HUDEP-2 (cell line): ENCODE measurements around the gene HLA-DQB2.
"Not testable (repeated sequence)": the region's sequence is repeated elsewhere in the genome, so short reads cannot be mapped to it uniquely, and the experiment has no call there.

Experiments used
- DNase-seq, 76 experiments: peaks; one replicate each; lab custom pipeline; 2025; ENCODE audit not compliant: unreplicated experiment in 76 of 76; lab: John Stamatoyannopoulos, UW

The HLA-DQB2 gene

GRCh38 chr6:32763421-32763820 lies at the start of gene HLA-DQB2:
TSS of gene HLA-DQB2 (minus strand) at chr6:32763532. CDS start at chr6:32763470, 62 bp downstream.
- no peak for DNase-seq

- DNase-seq: no peak
These were observed 45.8 kb upstream of the HLA-DQB2 start for GRCh38 chr6:32809171-32809570.

- no peak for DNase-seq
These were observed 43.8 kb upstream of the HLA-DQB2 start for GRCh38 chr6:32807020-32807580.

- DNase-seq: not testable (repeated sequence)
These were observed 42.1 kb upstream of the HLA-DQB2 start for GRCh38 chr6:32805404-32805803.

- no peak for DNase-seq
These were observed 40.1 kb upstream of the HLA-DQB2 start for GRCh38 chr6:32803416-32803815.

- DNase-seq: no peak
These were observed 36.4 kb upstream of the HLA-DQB2 start for GRCh38 chr6:32799740-32800139.

- DNase-seq: no peak
These were observed 35.8 kb upstream of the HLA-DQB2 start for GRCh38 chr6:32799168-32799567.

GRCh38 chr6:32796848-32797776 lies 33.8 kb upstream of the HLA-DQB2 start:
- peak in 52 of 76 experiments; percentile 7 to 75 (median 46) for DNase-seq

- no peak for DNase-seq
These were observed 31.2 kb upstream of the HLA-DQB2 start for GRCh38 chr6:32794510-32794909.

GRCh38 chr6:32792901-32793435 lies 29.6 kb upstream of the HLA-DQB2 start:
- no peak for DNase-seq

- DNase-seq: no peak
These were observed 27.0 kb upstream of the HLA-DQB2 start for GRCh38 chr6:32790306-32790705.

- peak in 28 of 76 experiments; percentile 6 to 55 (median 28) for DNase-seq
These were observed 22.6 kb upstream of the HLA-DQB2 start for GRCh38 chr6:32785781-32786533.

- DNase-seq: not testable (repeated sequence)
These were observed 19.6 kb upstream of the HLA-DQB2 start for GRCh38 chr6:32782923-32783322.

GRCh38 chr6:32779036-32779435 lies 15.7 kb upstream of the HLA-DQB2 start:
- no peak for DNase-seq

GRCh38 chr6:32775071-32775470 lies 11.7 kb upstream of the HLA-DQB2 start:
- DNase-seq: no peak

- DNase-seq: no peak
These were observed 11.1 kb upstream of the HLA-DQB2 start for GRCh38 chr6:32774426-32774825.

GRCh38 chr6:32772656-32773055 lies 9.3 kb upstream of the HLA-DQB2 start:
- no peak for DNase-seq

GRCh38 chr6:32764048-32764447 lies 716 bp upstream of the HLA-DQB2 start:
- DNase-seq: no peak

- DNase-seq: no peak
These were observed 1.8 kb downstream of the HLA-DQB2 start for GRCh38 chr6:32761548-32761947.

- no peak for DNase-seq
These were observed 2.3 kb downstream of the HLA-DQB2 start for GRCh38 chr6:32761072-32761471.

- DNase-seq: no peak
These were observed 3.7 kb downstream of the HLA-DQB2 start for GRCh38 chr6:32759669-32760068.
